ENCODE results near the gene DYRK1A.
"Not testable (repeated sequence)": the region's sequence is repeated elsewhere in the genome, so short reads cannot be mapped to it uniquely, and the experiment has no call there.

The DYRK1A gene

DNA sequence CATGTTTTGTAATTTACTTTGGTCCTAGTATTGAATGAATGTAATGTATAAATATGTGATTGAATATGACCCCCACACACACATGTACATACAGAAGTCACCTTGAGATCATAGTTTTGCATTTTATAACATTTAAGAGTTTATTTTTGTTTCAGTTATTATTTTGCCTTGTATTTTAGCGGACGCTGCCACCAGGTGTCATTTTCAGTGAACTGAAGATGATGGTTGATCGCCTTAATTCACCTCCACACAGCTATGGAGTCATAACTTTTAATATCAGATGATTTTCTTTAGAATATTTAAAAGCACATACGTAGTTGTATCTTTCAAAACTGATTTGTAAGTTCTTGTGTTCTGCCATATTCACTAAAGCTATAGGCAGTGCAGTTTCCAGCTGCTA, 130.4 kb downstream of the DYRK1A start:
- DNase-seq: no peak

DNA sequence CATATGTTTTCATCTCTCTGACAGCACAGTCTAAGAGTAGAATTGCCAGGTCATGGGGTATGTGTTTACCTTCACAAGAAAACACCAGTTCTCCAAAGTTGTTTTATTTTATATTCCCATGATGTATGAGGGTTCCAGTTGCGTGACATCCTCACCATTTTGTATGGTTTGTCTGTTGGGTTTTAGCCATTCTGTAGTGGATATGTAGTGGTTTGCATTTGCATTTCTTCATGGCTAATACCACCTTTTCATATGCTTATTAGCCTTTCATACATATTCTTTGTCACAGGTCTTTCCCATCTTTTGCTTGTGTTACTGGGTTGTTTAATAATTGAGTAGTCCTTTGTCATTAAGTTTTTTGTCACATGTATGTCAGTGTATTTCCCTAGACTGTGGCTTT, 132.1 kb downstream of the DYRK1A start:
- no peak for DNase-seq

DNA sequence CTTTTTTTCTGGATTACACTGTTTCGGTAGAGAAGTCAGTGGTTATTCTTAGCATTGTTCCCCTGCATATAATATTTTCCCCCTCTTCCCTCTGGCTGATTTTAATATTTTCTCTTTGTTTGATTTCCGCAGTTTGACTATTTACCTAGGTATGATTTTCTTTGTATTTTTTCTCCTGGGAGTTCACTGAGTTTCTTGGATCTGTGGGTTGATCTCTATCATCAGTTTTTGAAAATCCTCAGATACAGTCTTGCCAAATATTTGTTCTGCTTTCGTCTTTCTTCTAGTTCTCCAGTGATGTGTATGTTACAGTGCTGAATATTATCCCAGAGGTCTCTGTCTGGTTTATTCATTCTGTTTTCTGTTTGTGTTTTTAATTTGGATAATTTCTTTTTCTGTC, 136.4 kb downstream of the DYRK1A start:
- DNase-seq: no peak

DNA sequence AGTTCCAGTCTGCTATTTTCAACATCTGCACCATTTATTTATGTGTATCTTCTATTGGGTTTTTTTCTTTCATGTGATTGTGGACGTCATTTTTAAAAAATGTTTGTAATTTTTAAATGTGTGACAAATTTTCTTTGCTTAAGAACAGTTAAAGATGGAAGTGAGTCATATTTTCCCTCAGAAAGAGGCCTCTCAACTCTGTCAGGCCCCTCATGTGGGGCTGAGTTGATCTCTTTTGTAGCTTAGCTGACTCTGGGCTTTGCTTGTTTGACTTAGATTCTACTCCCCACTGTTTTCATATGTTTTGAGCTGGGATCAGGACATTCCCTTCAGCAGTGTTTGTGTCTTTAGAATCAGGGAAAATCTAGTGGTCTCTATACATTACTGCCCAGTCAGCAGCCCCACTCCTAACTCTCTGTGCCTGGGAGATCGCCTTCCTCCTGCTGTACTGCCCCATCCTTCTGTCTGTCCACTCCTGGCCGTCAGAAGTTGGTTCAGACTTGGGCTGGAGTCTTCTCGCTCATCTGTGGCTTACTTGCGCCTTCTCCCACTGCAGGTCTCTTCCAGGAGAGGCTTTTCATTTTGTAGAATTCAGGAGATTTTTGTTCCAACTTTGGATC, 137.4 kb downstream of the DYRK1A start:
- no peak for DNase-seq

DNA sequence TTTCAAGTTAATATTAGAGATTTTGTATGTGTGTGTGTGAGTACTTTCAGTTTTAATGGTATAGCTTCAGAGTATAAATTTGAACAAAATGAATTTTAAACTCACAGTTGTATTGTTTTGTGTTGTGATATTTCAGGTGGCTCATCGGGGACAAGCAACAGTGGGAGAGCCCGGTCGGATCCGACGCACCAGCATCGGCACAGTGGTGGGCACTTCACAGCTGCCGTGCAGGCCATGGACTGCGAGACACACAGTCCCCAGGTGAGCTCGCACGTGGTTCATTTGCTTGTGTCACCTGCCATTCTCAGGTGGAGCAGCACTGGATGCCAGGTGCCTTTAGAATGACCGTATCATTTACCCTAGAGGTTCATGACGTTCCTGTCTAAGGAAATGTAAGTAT, 139.4 kb downstream of the DYRK1A start:
- DNase-seq: no peak

DNA sequence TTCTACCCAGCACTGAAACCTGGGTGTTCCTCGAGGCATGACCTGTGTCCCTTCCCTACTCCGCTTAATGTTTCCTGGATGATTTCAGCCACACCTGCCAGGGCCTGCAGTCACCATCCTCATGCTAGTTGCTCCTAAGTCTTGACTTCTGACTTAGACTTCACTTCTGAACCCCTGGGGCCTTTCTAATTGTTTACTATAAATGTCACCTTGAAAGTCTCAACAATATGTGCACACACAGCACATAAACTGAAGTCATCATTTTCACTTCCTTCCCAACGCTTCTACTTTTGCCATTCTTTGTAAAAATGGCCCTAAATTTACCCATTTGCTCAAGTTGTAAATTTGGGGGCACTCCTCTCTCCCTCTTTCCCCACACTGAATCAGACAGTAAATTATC, 141.1 kb downstream of the DYRK1A start:
- no peak for DNase-seq

DNA sequence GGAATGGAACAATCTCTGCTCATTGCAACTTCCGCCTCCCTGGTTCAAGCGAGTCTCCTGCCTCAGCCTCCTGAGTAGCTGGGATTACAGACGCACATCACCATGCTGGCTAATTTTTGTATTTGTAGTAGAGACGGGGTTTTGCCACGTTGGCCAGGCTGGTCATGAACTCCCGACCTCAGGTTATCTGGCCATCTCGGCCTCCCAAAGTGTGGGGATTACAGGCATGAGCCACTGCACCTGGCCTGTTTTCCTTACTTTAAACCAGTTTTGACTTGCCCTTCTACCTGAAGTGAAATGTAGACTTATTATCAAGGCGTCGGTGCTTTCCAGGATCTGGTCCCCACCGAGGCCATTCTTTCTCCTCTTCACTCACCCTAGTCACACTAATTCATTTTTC, 141.8 kb downstream of the DYRK1A start:
- no peak for DNase-seq

DNA sequence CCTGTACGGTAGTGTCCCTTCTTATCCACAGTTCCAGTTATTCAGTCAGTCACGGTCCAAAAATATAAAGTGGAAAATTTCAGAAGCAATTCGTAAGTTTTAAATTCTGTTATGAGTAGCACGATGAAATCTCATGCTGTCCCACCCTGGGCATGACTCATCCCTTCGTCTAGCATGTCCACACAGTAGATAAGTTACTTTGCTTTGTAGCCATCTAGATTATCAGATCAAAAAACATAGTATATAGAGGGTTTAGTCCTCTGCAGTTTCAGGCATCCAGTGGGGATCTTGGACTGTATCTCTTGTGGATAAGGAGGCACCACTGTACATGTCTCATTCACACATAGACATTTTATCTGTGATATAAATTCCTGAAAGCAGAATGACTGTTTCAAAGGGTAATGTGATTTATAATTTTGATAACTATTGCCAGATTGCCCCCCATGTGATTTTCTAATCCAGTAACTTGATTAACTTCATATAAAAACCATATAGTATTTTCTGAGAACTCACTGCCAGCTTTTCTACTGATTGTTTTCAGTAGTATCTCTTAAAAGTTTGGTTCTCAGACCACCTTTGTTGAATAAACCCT, 143.3 kb downstream of the DYRK1A start:
- no peak for DNase-seq

DNA sequence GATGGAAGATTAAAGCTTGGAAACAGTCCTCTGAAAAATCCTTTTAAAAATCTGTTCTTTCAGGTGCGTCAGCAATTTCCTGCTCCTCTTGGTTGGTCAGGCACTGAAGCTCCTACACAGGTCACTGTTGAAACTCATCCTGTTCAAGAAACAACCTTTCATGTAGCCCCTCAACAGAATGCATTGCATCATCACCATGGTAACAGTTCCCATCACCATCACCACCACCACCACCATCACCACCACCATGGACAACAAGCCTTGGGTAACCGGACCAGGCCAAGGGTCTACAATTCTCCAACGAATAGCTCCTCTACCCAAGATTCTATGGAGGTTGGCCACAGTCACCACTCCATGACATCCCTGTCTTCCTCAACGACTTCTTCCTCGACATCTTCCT, 145.3 kb downstream of the DYRK1A start:
- no peak for DNase-seq

DNA sequence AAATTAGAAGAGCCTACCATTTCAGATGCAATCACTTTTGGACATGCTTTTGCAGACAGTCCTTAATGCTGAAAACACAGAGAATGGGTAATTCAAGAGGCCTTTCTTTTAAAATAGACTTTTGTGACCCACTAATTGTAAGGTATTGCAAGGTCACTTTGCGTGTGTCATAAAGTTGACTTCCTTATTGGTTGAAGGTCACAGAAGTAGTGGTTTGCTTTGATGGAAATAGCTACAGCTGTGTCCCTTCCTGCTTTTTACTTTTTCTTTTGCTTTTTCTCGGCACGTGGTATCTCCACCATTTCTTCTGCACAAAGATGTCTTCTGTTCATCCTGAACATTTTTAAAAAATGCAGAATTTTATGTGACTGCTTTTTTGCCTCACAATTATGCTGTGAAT, 146.8 kb downstream of the DYRK1A start:
- DNase-seq: no peak

DNA sequence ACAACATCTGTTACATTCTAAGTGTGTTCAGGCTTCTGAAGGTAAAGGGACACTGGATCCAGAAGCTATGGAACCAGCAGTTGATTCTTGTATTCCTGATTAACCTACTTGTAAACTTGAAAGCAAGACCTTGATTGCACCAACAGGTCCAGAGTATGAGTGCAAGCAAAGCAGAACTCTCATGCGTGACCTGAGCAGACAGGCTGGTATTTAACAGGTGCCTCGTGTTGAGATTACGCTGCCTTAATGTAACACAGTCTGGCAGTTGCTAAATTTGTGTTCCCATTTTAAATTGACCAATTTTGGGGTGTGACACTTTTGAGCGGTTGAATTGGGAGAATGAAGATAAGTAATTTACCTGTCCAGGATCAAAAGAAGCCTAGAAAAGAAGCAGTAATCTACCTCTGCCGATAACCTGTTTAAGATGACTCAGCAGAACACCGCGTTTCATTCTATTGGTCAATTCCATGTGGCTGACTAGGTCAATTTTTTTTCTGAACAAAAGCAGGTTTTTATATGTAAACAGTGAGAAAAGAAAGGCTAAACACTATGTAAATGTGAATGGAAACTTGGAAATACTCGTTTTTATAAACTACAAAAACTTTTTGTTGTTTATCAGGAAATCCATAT, 147.6 kb downstream of the DYRK1A start:
- no peak for DNase-seq

DNA sequence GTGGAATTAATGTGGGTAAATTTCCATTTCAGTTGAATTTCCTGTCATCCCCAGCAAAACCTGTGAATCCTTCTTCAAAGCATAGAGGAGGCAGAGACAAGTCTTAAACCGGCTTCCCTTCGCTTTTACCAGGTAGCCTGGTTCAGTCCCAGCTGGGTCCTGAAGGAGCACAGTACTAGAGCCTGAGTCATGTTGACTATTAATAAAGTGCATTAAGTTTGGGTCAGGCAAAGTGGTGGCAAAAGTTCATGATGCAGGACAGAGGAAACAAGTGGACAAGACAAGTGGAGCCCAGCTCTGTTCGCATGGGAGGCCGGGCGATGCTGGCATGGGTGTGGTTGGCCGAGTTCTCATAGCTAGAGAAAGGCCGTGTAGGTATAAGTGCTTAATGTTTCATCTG, 150.4 kb downstream of the DYRK1A start:
- DNase-seq: no peak

DNA sequence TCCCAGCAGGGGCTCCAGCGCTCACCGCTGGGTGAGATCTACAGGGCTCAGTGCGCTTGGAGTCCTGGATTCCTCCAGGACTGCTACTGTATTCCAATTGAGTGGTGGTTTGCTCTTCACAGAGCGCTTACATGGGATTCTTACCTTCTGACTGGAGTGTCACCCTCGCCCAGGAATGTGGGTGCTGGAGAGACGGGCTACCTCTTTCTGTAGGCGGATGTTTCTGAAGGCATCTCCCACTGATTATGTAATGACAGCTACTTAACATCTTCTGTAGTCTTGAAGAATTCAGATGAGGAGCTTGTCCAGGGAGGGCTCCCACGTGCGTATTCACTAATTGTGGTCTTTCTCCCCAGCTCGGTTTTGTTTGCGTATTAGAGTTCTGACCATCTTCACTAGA, 154.2 kb downstream of the DYRK1A start:
- no peak for DNase-seq

DNA sequence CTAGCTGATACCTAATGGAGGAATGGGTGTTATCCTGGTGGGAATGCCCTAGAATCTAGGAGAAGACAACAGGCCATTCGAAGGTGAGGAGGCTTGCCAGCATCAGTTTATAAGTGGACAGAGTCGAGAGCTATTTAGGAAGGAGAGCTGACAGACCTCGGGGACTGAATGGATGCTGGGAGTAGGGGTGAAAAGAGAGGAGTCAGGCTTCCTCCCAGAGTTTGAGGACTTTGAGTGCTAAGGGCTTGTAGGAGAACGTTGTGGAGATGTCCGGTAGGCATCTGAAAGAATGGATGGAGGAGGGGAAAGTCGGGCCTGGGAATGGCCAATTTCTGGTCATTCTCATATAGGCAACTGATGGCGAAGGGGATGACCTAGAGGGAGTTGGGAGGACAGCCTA, 155.1 kb downstream of the DYRK1A start:
- DNase-seq: no peak

DNA sequence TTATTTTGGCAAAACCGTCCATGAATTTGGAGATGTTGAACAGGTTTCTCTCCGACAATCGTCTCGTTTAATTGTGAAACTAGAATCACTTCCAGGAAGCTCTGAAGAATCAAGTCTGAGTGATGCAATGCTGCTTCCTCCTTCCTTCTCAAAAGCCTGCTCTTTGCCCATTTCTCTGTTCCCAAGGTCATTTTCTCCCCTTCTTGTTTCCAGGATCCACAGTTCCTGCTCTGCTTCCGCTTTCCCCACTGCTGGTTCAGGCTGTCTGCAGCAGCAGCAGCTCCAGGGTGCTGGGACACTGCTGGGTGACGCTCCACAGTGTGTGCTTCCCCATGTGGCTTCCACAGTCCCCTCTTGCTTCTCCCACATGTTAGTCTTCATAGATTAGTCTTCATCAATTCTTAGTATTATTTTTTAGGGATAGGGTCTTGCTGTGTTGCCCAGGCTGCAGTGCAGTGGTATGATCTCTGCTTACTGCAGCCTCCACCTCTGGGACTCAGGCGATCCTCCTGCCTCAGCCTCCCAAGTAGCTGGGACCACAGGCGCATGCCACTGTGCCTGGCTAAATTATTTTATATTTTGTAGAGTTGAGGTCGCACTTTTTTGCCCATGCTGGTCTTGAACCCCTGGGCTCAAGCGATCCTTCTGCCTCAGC, 156.2 kb downstream of the DYRK1A start:
- DNase-seq: no peak

DNA sequence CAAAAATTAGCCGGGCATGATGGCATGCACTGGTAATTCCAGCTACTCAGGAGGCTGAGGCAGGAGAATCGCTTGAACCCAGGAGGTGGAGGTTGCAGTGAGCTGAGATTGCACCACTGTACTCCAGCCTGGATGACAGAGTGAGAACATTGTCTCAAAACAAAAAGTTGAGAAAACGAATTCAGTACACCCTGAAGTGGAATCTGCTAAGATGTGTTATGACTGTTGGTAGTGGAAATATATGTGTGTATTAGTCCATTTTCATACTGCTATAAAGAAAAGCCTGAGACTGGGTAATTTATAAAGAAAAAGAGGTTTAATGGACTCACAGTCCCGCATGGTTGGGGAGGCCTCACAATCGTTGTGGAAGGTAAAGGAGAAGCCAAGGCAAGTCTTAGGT, 158.4 kb downstream of the DYRK1A start:
- not testable (repeated sequence) for DNase-seq

DNA sequence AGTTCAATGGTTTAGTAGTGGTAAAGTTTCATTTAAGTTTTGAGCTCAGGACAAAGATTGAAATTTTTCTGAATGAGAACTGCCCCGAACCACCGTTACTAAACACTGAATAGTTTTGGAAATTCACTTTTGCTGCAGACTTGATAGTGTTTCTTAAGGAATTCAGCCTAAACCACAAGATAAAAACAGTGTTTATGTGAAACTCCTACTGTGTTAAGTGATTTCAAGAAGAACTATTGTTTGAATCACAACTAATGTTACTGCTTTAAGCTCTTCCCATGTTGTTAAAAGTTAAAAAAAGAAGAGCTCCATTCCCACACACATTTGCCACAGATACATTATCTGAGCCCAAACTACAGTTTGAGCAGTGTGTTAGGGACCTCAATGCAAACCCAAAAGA, 159.2 kb downstream of the DYRK1A start:
- DNase-seq: no peak

DNA sequence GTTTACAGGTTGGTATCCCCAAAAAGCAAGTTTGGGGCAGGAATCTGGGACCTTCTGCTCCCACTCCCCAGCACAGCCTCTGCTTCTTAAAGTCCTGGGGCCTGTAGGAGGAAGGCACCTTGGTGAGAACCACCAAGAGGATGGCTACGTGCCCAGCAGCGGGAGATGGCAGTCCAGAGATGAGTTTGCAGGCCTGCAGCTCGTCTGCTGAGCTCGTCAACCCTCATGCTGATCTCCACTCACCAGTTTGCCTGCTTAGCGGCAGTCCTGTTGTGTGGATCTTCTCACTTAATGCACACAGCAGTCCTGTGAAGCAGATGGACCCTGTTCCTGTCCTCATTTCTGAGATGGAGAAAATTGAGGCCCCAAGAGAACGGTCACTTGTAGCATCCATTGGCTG, 160.5 kb downstream of the DYRK1A start:
- DNase-seq: no peak

DNA sequence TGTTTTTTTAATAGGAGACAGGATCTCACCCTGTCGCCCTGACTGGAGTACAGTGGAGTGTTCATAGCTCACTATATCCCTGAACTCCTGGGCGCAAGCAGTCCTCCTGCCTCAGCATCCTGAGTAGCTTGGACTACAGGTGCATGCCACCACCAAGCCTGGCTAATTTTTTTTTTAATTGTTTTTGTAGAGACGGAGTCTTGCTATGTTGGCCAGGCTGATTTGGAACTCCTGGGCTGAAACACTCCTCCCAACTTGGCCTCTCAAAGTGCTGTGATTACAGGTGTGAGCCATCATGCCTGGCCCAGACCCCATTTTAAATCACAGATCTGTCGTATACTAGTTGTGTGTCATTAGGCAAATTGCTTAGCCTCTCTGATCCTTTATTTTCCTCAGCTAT, 161.1 kb downstream of the DYRK1A start:
- no peak for DNase-seq

DNA sequence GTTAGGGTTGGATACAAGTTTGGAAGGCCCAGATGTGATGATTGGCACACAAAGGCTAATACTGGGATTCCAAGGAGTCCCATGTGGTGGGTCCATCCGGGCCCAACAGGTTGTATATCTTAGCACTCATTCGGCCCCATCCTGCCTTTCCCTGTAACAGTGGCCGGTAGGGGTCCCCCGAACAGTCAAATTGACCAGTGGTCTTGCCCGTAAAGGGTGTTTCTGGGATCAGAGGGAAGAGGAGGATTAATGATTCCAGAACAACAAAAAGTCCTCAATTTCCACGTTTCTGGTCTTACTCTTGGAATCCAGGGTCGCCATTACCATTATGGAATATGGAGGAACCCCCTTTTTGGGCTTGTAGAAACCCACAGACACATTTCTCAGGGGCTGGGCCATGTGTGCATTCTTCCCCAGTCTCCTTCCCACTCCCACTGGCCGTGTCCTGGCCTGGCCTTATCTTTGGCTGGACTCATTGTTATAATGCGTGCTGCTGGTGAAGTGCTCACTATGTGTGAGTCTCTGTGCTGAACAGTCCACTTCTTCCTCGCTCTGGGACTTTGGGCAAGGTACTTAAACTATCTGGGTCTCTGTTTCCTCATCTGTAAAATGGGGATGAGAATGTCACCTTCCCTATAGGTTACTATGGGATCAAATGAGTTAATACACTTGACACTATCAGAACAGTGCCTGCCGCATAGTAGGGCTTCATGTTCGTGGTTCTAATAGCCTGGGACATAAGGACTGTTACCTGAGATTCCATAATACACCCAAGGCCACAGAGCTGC, 161.8 kb downstream of the DYRK1A start:
- DNase-seq: no peak

DNA sequence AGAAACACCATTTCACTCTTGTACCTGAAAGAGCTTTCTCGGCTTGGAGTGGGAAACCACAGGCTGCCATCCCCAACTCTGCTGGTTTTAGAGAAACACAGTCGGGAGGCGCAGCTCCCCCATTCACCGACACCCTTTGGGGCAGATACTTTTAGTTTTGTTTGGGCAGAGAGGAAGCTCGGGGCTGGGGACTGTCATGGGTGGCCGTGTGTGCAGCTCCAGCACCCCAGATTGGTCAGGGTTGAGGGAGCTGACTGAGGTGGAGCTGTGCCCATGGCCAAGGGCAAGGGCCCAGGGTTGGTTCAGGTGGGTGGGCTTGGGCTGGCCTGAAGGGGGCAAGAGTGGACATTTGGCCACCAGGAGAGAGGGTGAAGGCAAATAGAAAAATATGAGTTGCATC, 163.1 kb downstream of the DYRK1A start:
- DNase-seq: no peak

DNA sequence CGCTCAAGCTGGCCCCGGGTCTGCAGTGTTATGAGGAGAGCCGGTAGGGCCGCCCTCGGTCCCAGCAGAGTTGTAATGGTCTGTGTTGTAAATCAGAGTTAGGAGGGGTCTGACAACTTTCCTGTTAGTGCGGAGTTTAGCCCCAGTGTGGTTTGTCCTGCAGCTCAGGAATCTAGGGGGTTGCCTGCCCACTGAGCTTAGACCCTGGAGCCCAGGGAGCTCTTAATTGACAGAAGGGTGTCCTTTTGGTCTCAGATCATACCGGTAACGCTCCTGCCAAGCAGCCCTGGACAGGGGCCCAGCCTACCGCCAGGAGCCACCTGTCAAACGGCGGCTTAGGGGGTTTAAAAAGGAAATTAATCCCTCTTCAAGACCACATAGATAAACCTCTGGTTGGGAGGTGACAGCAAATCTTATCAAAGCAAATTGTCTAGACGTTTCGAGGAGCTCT, 164.4 kb downstream of the DYRK1A start:
- no peak for DNase-seq

DNA sequence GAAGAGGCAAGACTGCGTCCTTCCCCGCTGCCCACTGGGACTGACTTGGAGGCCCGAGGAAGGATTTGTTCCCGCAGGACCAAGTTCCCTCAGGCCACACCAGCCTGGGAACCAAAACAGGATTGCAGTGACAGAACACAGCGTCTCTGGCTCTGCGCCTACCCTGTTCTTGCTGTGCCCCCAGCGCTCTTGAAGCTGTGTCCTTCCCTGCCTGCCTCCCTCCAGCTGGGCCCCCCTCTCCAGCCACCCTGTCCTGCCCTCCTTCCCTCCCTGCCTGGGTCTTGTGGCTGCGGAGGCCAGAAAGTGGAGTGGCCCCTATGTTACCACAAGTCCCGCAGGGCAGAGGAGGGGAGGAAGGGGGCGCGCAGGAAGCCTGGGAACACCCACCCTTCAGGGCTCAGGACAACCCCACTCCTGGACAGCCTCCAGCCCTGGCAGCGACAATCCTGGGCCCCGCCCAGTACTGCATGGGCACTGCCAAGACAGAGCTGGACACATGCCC, 164.9 kb downstream of the DYRK1A start:
- DNase-seq: no peak
